Measurements from ENCODE around the gene TMEM132C.

GRCh38 chr12:128314611-128315010 lies 47.6 kb downstream of the TMEM132C start:
- TF ChIP-seq CTCF (CRISPR knock-in tag; IDR thresholded peaks at IDR 0.05) (no peak), TBL1XR1 (IDR thresholded peaks at IDR 0.05; ENCODE audit: borderline replicate concordance, low read length, partially characterized antibody) (no peak), ZNF207 (IDR thresholded peaks at IDR 0.05; ENCODE audit: borderline replicate concordance) (no peak), THAP11 (CRISPR knock-in tag; IDR thresholded peaks at IDR 0.05) (no peak), ZNF609 (CRISPR knock-in tag; IDR thresholded peaks at IDR 0.05; ENCODE audit: borderline replicate concordance) (no peak), BRCA1 (CRISPR knock-in tag; IDR thresholded peaks at IDR 0.05) (no peak), FOXP4 (CRISPR knock-in tag; IDR thresholded peaks at IDR 0.05) (no peak), ZNF883 (CRISPR knock-in tag; IDR thresholded peaks at IDR 0.05; ENCODE audit: not compliant biosample characterization) (no peak), ZNF281 (CRISPR knock-in tag; IDR thresholded peaks at IDR 0.05; ENCODE audit: borderline replicate concordance) (no peak)
